Effector CD8-positive, alpha-beta T cell (primary cell): ENCODE measurements around the gene KRT78.
A peak's percentile ranks its signal among the peaks of the same experiment; 100 is the strongest.
"Not testable (repeated sequence)": the region's sequence is repeated elsewhere in the genome, so short reads cannot be mapped to it uniquely, and the experiment has no call there.

Experiments
- DNase-seq: peaks from one replicate; lab custom pipeline; 2025; lab: John Stamatoyannopoulos, UW
- total RNA-seq, 4 experiments: gene quantifications; one replicate each; lab custom pipeline; 2026; lab: John Stamatoyannopoulos, UW

KRT78 gene, protein sequence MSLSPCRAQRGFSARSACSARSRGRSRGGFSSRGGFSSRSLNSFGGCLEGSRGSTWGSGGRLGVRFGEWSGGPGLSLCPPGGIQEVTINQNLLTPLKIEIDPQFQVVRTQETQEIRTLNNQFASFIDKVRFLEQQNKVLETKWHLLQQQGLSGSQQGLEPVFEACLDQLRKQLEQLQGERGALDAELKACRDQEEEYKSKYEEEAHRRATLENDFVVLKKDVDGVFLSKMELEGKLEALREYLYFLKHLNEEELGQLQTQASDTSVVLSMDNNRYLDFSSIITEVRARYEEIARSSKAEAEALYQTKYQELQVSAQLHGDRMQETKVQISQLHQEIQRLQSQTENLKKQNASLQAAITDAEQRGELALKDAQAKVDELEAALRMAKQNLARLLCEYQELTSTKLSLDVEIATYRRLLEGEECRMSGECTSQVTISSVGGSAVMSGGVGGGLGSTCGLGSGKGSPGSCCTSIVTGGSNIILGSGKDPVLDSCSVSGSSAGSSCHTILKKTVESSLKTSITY
- 0 reads per million in 4 experiments for total RNA-seq

GRCh38 chr12:52848661-52849255 is at the start of gene KRT78:
Gene KRT78, minus strand, starts transcription at chr12:52848994. Its CDS starts 64 bp downstream, at chr12:52848930.
- no peak for DNase-seq

DNA sequence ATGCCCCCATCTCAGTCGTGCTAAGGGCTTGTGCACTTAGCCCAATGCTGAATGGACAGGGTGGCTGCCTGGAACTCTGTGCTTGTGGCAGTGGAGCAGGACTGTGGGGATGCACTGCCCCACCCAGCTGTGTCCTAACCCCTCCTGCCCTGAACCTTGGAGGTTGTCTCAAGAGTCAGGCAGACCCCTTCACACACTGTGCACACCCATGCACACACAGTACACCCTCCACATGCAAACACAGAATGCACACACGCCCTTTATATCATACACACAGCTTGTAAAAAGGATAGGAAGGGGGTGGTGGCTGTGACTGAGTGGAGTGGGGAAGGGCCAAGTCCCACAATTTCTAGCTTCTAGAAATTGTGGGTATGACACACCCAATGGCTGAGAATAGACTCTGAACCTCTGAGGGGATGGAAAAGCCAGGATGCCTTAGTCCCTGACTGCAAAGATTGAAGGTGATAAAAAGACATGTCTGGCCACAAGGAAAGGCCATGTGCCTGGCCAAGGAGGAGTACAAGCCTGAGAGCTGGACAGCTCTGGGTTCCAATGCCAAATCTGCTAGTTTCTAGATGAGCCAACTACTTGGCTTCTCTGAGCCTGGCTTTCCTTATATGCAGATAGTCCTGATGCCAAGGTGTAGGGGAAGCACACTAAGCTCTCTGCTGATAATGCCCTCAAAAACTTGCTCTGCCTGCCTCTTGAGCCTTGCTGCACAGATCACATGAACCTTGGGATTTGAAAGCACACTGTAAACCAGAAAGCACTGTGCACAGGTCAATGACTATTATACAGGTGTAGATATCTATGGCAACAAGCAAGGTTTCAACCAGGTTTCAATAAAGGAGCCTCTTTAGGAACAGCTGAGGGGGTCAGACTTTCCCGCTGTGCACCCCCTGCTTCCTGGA is 47.7 kb upstream of the KRT78 start:
- DNase-seq, result no peak

- DNase-seq, result no peak
Measured at GRCh38 chr12:52895726-52896189, 47.0 kb upstream of the KRT78 start.

GRCh38 chr12:52892974-52893373 is 44.2 kb upstream of the KRT78 start:
- DNase-seq, result no peak

DNA sequence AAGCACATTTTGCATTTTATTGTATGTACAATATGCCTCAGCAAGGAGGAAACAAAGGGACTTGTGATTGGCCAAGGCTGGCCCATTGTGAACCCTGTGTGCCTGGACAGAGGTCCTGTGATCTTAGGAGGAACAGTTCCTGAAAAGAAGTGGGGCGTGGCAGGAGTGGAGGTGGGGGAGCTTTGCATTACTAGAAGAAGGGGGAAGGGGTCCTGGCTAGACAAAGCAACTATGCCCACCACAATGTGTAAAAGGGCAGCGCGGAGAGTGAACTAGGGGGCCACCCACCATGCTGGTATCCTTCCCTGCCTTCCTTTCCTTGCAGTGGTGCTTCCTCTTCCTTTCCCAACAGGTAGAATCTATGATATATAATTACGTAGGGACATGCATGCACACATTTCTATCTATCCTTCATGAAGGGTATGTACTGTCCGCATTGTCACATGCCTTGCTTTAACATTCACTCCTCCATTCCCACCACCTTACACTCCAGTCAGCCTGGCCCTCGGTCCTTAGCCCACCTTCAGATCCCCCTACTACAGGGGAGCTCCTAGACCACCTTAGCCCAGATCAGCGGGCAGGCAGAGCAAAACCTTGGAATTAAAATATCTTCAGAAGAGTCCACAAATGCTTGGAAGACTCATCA is 43.5 kb upstream of the KRT78 start:
- no peak for DNase-seq

GRCh38 chr12:52891044-52891443 is 42.2 kb upstream of the KRT78 start:
- DNase-seq, result no peak

- no peak for DNase-seq
Measured at GRCh38 chr12:52890417-52890816, 41.6 kb upstream of the KRT78 start.

GRCh38 chr12:52884526-52885293 is 35.9 kb upstream of the KRT78 start:
- peak; percentile 79 for DNase-seq

- not testable (repeated sequence) for DNase-seq
Measured at GRCh38 chr12:52880499-52880898, 31.7 kb upstream of the KRT78 start.

DNA sequence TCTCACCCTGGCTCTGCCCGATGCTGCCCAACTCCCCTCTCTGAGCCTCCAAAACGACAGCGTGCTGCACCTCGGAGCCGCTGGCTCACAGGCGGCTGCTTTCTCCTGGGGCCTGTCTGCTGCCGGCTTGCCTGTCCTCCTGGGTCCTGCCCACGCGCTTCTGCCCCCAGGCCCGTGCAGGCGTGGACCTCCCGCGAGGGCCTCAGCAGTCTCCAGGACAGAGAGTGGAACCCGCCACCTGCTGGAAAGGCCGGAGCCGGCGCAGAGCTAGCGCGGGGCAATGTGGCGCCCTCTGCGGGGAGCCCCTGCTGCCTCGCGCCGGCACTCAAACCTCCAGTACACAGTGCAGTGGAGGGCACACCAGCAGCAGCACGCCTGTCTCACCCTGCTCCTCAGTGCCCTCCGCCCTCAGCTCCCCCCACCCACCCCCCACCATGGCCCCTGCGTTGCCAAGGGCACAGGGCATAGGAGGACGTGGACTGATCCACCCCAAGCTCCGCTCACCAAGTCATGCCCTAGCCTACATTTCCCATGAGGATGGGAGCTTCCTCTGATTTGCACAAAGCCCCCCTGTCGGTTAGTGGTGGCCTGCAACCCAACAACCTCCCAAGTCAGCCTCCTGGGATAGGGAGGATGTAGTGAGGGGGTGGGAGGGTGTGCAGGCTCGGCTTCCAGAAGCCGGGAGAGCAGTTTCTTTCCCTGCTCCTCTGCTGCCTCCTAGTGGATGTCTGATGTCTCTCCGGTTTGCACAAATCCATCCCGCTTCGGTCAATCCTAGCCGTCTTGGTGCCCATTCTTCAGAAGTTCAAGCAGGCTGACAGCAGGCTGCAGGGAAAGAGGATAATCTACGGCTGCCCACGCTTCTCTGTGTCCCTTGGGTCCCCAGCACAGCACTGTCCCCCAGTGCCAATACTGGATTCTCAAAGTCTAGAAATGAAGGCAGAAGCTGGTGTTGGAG is 30.9 kb upstream of the KRT78 start:
- DNase-seq, result peak; percentile 45

- DNase-seq, result no peak
Measured at GRCh38 chr12:52878507-52879393, 30.0 kb upstream of the KRT78 start.

GRCh38 chr12:52877242-52877641 is 28.4 kb upstream of the KRT78 start:
- DNase-seq, result no peak

DNA sequence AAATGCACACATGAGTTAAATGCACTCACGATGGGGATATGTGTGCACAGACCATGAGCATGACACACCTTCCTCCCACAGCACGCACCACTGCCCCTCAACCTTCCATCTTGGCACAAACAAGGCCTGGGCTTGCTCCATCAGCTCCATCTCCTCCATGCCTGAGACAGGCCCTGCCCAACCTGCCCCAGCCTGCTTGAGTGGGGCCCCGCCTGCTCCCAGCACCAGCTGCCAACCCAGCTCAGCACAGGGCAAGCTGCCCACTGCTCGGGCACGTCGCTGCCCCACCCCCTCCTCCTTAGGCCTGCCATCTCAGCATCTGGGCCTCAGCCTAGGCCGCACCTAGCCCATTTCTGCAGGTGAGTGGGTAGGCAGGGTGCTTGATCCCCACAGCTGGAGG is 27.6 kb upstream of the KRT78 start:
- no peak for DNase-seq

DNA sequence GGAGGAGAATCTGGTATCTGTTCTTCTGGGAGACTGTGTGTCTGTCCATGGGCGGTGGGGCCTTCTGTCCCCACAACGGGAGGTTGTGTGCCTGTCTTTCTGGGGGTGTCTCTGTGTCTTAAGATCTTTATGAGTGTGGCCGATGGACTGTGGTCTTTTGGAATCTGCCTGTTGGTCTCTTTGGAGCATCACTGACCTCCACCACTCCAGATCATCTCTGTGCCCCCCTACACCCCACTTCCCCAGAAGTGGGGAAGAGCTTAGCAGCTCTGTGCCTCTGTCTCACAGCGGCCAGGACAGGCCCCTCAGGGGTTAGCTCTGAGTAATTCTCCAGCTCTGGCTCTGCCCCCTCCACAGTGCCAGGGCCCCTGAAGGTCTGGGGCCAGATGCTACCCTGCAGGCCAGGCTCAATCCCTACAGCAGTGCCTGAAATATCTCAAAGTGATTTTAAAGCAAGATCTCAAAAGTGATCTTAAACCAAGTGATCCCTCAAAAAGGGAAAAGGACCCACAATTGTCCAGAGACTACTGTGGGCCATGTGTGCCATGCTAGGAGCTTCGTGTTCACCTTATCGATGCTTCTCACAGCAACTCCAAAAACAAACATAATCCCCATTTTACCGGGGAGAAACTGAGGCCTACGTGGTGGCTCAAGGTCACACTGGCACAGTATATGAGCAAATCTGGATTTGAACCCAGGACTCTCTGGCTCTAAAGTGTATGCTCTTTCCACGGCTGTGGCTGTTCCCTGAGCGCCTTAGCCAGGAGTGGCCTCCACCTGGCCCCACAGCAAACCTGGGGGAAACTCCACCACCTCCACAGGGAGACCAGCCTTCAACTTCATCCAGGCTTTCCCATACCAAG is 26.0 kb upstream of the KRT78 start:
- no peak for DNase-seq

DNA sequence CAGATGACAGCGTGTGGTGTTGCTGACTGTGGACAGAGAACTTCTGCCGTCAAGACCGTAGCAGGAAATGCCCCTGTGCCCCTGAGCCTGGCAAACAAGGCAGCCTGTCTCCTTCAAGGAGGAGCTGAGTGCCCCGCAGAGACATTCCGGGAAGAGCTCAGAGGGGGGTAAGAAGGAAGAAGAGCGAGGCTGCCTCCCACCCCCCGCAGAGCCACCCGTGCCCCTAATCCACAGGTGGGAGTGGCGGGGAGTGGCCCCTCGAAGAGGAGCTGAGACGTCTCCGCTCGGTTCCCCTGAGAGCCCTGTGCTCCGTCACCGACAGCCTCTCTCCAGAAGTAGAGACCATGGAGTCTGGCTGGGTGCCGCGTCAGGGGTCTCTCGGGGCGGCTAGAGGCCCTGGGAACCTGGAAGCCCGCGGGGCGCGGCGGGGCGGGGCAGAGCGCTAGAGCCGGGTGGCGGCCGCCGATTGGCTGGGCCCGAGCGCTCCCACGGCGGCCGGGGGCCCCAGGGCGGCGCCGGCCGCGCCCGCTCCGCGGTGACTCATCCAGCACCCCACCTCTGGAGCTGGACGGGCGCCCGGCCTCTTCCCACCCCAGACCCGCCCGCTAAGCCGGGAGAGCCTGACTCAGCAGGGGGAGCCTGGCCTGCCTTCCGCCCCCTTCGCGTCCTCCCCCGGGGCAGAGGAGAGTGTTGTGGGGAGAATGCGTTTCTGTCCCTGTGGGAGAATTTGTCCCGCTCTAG is 25.2 kb upstream of the KRT78 start:
- DNase-seq, result peak; percentile 39

DNA sequence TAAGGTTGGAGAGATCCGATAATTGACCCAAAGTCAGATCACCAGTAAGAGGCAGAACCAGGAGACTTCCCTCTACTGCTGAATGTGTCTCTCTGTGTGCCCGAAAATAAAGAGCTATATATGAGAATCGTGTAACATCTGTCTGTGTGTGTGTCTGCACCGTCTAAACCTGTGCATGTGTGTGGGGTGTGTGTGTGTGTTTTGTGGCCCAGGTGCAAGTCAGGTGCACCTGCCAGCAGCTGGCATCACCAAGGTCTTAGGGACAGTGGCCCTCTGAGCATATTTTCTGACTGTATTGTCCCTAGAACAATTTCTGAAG is 24.7 kb upstream of the KRT78 start:
- DNase-seq, result no peak
